ENCODE measurements around the gene PCAT7. TPM values are rescaled to one million over a fixed set of nuclear protein-coding genes. Genes with fewer than 3 reads are reported as not detected.
"Not testable (repeated sequence)": the region's sequence is repeated elsewhere in the genome, so short reads cannot be mapped to it uniquely, and the experiment has no call there.

PCAT7 gene
- total RNA-seq, 2 experiments from 2014 or later = not detected

GRCh38 chr9:94544335-94544734, 10.5 kb upstream of the PCAT7 start:
- H3K27me3 Mint-ChIP-seq = peaks cover 15% of the 10 kb centered on the region
- H3K4me3 Mint-ChIP-seq, H3K4me1 Mint-ChIP-seq, H3K27ac Mint-ChIP-seq, DNase-seq, H3K9me3 Mint-ChIP-seq, H3K36me3 Mint-ChIP-seq: not testable (repeated sequence)

DNA sequence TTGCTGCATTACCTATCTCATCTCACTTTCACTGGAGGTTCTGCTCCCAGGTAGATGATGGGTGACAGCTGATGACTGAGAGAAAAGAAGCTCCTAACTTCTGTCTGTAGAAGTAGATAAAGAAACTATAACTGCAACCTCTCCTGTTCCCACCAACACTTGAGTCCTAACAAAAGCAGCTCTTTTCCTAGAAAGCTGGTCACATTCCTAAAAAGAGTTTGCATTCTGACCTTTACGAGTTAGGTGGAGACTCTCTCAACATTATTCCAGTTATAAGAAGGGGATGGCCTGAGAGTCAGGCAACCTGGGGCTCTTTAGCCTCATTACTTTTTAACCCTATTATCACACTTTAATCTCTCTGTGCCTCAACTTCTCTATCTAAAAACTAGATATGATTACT, 8.9 kb upstream of the PCAT7 start:
- H3K4me3 Mint-ChIP-seq = no peak overlapping the region
- no peaks in the 10 kb centered on the region for H3K36me3 Mint-ChIP-seq
- H3K27me3 Mint-ChIP-seq = peaks cover 19% of the 10 kb centered on the region
- H3K27ac Mint-ChIP-seq = no peak overlapping the region
- no peak for DNase-seq
- H3K9me3 Mint-ChIP-seq = no peaks in the 10 kb centered on the region
- H3K4me1 Mint-ChIP-seq = no peaks in the 10 kb centered on the region

DNA sequence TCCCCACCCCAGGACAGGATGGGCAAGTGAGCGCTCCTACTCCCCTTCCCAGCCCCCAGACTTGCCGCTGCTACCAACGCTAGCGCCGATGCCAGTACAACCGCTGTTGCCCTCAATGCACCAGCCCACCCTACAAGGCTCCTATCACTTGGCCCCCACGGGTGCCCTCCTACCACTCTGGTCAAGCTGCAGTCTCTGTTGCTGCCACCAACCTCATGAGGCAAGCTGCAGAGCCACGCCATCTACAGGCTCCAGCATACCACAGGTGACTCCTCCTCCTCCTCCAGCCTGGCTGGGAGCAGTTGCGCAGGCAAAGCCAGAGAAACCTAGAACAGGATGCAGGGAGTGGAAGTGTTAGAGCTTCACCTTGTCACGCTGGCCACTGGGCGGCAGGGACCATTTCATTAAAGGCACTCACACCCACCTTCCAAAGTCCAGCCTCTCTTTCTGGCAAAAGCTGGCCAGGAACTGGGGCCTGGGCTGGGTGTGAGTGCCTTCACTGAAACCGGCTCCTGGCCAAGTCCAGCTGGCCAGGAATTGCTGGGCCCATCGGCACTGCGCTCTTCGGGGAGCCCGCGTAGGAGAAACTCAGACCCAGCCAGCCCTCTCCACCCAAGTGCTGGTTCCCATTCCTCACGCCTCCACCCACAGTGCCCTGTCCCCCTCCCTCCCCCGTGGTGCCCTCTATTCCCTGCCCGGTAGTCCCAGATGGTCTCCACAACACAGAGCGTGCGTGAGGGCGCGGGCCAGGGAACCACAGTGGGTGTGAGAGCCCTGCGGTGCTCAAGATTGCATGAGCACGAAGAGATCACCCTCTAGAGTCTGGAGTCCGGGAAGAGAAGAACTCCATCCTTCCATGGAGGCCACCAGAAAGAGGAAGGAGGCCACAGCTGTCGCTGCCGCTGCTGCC, 1.6 kb upstream of the PCAT7 start:
- Mint-ChIP-seq H3K27me3 (peaks cover 13% of the 10 kb centered on the region), H3K27ac (no peak overlapping the region), H3K36me3 (no peaks in the 10 kb centered on the region), H3K4me1 (no peaks in the 10 kb centered on the region), H3K4me3 (no peak overlapping the region), H3K9me3 (no peaks in the 10 kb centered on the region)
- DNase-seq = no peak

DNA sequence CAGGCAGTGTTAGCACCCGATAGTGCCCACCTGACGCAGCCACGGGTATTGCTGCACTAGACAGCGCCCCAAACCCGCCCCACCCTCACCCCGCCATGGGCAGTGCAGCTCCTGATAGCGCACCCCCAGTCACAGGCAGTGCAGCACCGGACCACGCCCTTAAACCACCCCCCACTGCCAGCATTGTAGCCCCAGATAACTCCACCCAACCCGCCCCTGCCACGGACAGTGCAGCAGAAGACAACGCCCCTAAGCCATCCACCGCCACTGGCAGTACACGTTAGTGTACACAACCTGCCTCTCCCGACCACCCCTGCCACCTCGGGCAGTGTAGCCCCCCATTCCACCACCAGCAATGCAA, 825 bp upstream of the PCAT7 start:
- Mint-ChIP-seq H3K9me3 (no peaks in the 10 kb centered on the region), H3K4me3 (no peak overlapping the region), H3K4me1 (no peaks in the 10 kb centered on the region), H3K36me3 (no peaks in the 10 kb centered on the region), H3K27ac (no peak overlapping the region), H3K27me3 (peaks cover 8% of the 10 kb centered on the region)
- no peak for DNase-seq

DNA sequence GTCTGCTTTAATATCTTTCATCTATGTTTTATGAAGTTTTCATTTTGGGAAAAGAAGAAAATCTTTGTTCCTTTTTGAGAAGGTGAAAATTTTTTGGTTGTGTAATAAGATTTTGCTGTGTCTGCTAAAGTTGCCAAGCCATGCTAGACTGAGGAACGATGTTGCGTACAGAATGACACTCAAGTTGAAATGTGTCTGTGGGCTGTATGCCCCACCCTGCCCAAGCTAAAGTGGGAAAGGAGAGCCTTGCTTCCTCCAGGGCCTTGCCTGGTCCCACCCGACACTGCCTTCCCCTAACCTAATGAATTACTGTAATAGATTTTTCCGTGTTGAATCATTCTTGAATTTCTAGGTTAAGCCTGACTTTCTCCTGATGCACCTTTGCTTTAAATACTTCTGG, 2.5 kb downstream of the PCAT7 start:
- no peak overlapping the region for H3K4me3 Mint-ChIP-seq
- H3K27me3 Mint-ChIP-seq = peaks cover 9% of the 10 kb centered on the region
- no peaks in the 10 kb centered on the region for H3K36me3 Mint-ChIP-seq
- no peak overlapping the region for H3K27ac Mint-ChIP-seq
- no peaks in the 10 kb centered on the region for H3K9me3 Mint-ChIP-seq
- DNase-seq = no peak
- no peaks in the 10 kb centered on the region for H3K4me1 Mint-ChIP-seq

DNA sequence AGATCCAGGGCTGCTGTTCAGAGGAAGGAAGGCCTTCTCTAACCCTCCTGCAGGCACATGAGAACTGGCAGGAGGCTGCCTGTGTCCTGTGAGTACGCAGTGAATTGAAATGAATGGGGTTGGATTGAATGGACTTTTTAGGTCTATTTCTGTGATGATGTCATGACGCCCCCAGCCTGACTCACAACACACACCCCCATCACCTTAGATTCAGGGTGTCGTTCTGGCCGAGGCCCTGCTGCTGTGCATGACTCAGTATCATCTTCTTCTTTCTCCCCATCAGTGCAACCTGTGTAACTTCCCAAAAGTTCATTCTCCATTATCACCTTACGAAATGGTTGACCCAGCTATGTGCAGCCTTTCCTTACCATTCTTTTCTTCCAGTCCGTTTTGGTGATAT, 5.4 kb downstream of the PCAT7 start:
- Mint-ChIP-seq H3K9me3 (peaks cover 2% of the 10 kb centered on the region), H3K4me3 (no peak overlapping the region), H3K27me3 (peaks cover 13% of the 10 kb centered on the region), H3K27ac (no peak overlapping the region), H3K4me1 (no peaks in the 10 kb centered on the region), H3K36me3 (no peaks in the 10 kb centered on the region)
- DNase-seq = no peak

DNA sequence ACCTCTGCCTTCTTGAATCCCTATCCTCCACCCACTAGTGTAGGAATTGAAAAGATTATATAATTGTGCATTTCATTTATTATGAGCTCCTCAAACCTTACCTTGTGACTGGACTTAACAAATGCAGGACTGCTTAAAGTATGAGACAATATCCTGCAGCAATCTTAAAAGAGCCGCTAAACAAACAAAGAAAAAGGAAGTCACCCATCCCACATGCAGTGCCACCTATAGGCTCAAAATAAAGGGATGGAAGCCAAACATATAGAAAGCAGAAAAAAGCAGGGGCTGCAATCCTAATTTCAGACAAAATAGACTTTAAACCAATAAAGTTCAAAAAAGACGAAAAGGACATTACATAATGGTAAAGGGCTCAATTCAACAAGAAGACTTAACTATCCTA, 8.7 kb downstream of the PCAT7 start:
- no peak overlapping the region for H3K27ac Mint-ChIP-seq
- no peak overlapping the region for H3K4me3 Mint-ChIP-seq
- peaks cover 2% of the 10 kb centered on the region for H3K9me3 Mint-ChIP-seq
- DNase-seq = no peak
- H3K36me3 Mint-ChIP-seq = no peaks in the 10 kb centered on the region
- no peaks in the 10 kb centered on the region for H3K4me1 Mint-ChIP-seq
- peaks cover 13% of the 10 kb centered on the region for H3K27me3 Mint-ChIP-seq

DNA sequence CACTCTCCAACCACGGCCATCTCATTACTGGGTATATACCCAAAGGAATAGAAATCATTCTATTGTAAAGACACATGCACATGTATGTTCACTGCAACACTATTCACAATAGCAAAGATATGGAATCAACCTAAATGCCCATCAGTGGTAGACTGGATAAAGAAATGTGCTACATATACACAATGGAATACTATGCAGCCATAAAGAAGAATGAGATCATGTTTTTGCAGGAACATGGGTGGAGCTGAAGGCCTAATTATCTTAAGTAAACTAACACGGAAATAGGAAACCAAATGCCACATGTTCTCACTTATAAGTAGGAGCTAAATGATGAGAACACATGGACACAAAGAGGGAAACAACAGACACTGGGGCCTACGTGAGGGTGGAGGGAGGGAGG, 9.4 kb downstream of the PCAT7 start:
- H3K4me1 Mint-ChIP-seq, H3K9me3 Mint-ChIP-seq, H3K36me3 Mint-ChIP-seq, H3K27ac Mint-ChIP-seq, DNase-seq, H3K4me3 Mint-ChIP-seq: not testable (repeated sequence)
- H3K27me3 Mint-ChIP-seq = peaks cover 13% of the 10 kb centered on the region

- Mint-ChIP-seq H3K9me3 (peaks cover 2% of the 10 kb centered on the region), H3K27me3 (peaks cover 10% of the 10 kb centered on the region), H3K36me3 (no peaks in the 10 kb centered on the region), H3K4me3 (no peak overlapping the region), H3K4me1 (no peaks in the 10 kb centered on the region), H3K27ac (no peak overlapping the region)
- no peak for DNase-seq
These were observed 11.7 kb downstream of the PCAT7 start for GRCh38 chr9:94566550-94566949.

GRCh38 chr9:94567271-94567670, 12.4 kb downstream of the PCAT7 start:
- Mint-ChIP-seq H3K27ac (no peak overlapping the region), H3K4me1 (no peaks in the 10 kb centered on the region), H3K4me3 (no peak overlapping the region), H3K9me3 (peaks cover 2% of the 10 kb centered on the region), H3K27me3 (peaks cover 10% of the 10 kb centered on the region), H3K36me3 (no peaks in the 10 kb centered on the region)
- DNase-seq = no peak

- H3K36me3 Mint-ChIP-seq = no peaks in the 10 kb centered on the region
- H3K27ac Mint-ChIP-seq = no peak overlapping the region
- peaks cover 5% of the 10 kb centered on the region for H3K27me3 Mint-ChIP-seq
- H3K4me3 Mint-ChIP-seq = no peak overlapping the region
- peaks cover 2% of the 10 kb centered on the region for H3K9me3 Mint-ChIP-seq
- no peak for DNase-seq
- H3K4me1 Mint-ChIP-seq = no peaks in the 10 kb centered on the region
These were observed 13.5 kb downstream of the PCAT7 start for GRCh38 chr9:94568250-94568889.

- no peak overlapping the region for H3K27ac Mint-ChIP-seq
- no peak for DNase-seq
- no peaks in the 10 kb centered on the region for H3K36me3 Mint-ChIP-seq
- peaks cover 5% of the 10 kb centered on the region for H3K27me3 Mint-ChIP-seq
- H3K4me3 Mint-ChIP-seq = no peak overlapping the region
- H3K4me1 Mint-ChIP-seq = no peaks in the 10 kb centered on the region
- H3K9me3 Mint-ChIP-seq = no peaks in the 10 kb centered on the region
These were observed 14.3 kb downstream of the PCAT7 start for GRCh38 chr9:94568972-94569712.

DNA sequence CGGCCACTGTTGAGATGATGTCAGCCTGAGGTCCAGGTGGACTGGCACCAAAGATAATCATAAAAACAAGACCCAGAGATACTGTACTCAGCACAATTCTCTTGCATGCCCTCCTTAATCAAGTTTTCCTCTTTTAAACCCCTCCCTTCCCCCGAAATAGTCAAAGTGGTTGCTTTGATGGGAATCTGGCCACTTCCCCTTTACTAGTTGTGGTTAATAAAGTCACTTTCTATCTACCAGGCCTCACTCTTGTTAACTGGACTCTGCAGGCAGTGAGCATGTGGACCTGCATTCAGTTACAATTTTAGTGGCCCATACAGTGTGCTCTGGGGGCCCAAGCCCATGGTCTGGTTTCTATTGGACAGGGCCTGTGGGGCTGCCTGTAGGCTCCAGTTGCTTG, 21.2 kb downstream of the PCAT7 start:
- Mint-ChIP-seq H3K4me1 (peaks cover 2% of the 10 kb centered on the region), H3K27ac (no peak overlapping the region), H3K4me3 (no peak overlapping the region), H3K9me3 (no peaks in the 10 kb centered on the region), H3K27me3 (peaks cover 5% of the 10 kb centered on the region), H3K36me3 (no peaks in the 10 kb centered on the region)
- no peak for DNase-seq

DNA sequence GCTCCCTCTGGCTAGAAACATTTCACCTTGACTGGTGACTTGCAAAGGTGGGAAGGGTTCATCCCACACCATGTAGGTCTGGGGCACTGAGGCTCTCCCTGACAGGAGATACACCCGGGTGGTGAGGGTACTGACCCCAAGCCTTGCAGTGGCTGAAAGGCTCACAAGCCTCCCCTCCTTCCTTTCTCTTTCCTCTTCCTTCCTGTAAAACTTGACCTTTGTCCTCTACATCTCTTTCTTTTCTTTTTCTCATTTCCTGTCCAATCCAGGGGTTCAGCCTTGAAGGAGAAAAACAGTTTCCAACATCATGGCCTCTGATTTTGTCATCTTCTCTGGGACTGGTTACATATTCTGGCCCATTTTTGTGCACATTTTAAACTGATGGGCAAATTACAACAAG, 22.2 kb downstream of the PCAT7 start:
- H3K36me3 Mint-ChIP-seq = no peaks in the 10 kb centered on the region
- H3K27ac Mint-ChIP-seq = no peak overlapping the region
- no peaks in the 10 kb centered on the region for H3K9me3 Mint-ChIP-seq
- no peak overlapping the region for H3K4me3 Mint-ChIP-seq
- H3K4me1 Mint-ChIP-seq = peaks cover 2% of the 10 kb centered on the region
- H3K27me3 Mint-ChIP-seq = peaks cover 3% of the 10 kb centered on the region
- no peak for DNase-seq

DNA sequence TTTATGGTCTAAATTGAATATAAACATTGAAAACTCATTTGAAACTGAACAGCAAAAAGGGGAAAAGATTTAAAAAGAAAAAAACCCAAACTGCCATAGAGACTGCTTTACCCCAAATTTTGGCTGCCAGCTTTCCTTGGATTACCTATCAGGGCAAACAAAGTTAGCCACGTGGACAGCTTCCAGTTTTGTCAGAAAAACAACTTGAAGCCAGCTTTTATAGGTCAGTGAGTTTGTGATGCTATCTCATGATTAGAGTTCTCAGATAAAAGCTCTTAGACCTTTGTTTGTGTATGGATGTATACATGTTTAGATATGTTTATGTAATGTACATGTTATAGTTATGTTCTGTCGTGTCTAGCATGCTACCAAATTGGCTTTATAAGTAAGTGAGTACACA, 22.7 kb downstream of the PCAT7 start:
- H3K9me3 Mint-ChIP-seq = no peaks in the 10 kb centered on the region
- H3K27me3 Mint-ChIP-seq = no peaks in the 10 kb centered on the region

More for the DNA sequence above, 22.7 kb downstream of the PCAT7 start:
- Mint-ChIP-seq H3K4me1 (peaks cover 2% of the 10 kb centered on the region), H3K36me3 (no peaks in the 10 kb centered on the region), H3K4me3 (no peak overlapping the region), H3K27ac (no peak overlapping the region)
- no peak for DNase-seq

Measured in activated naive CD8-positive, alpha-beta T cell treated with anti-CD3 and anti-CD28 coated beads for 36 hours (primary cell).